ENCODE results near the gene KIF5A. TPM values are rescaled to one million over a fixed set of nuclear protein-coding genes. Genes with fewer than 3 reads are reported as not detected.

The KIF5A gene
- total and polyA plus RNA-seq, 2 of the 13 experiments (the other 11 are each of a cell fraction or from before 2014, with no cell fraction given): 1.6 to 11.9 TPM

GRCh38 chr12:57575771-57576612 is 26.1 kb downstream of the KIF5A start (continued):
- TF ChIP-seq PTBP1 (IDR thresholded peaks at IDR 0.05; ENCODE audit: low read depth, low read length, poor library complexity, severe bottlenecking): no peak
- TF ChIP-seq SOX6 (IDR thresholded peaks at IDR 0.05): no peak
- TF ChIP-seq SOX6 (CRISPR knock-in tag; IDR thresholded peaks at IDR 0.05): peak; percentile 77
- no peak for TF ChIP-seq NFATC3 (CRISPR knock-in tag; IDR thresholded peaks at IDR 0.05)
- TF ChIP-seq AGO2 (optimal IDR thresholded peaks at IDR 0.05; ENCODE audit: low read depth, low read length): no peak
- peak; percentile 44 to 58; a peak in 2 of 4 replicates for TF ChIP-seq POLR2A (IDR thresholded peaks at IDR 0.05; ENCODE audit: insufficient read depth in 1 of 2, low read depth in 2 of 2, low read length in 2 of 2)
- no peak for TF ChIP-seq NR0B2 (CRISPR knock-in tag; IDR thresholded peaks at IDR 0.05)
- TF ChIP-seq NCOA2 (CRISPR knock-in tag; IDR thresholded peaks at IDR 0.05): peak; percentile 55; the same call in 1 of the 2 replicates
- TF ChIP-seq PRDM10 (CRISPR knock-in tag; IDR thresholded peaks at IDR 0.05; ENCODE audit: low read depth): no peak; the same call in 1 of the 2 replicates
- TF ChIP-seq HOXD1 (CRISPR knock-in tag; IDR thresholded peaks at IDR 0.05): no peak
